IMR-90 (cell line): ENCODE results near the gene NOTCH2. TPM values are rescaled to one million over a fixed set of nuclear protein-coding genes. Genes with fewer than 3 reads are reported as not detected.

Experiments used
- ATAC-seq: fragments of 200-7000 bp; cut with Tn5 transposase; 2 replicates; pipeline ENCODE4 v1.9.1; 2020; ENCODE audit warnings: low read depth, mild to moderate bottlenecking, moderate library complexity
- BruUV-seq: library from RNA; stranded (reverse); fragments of 400-500 nt; replicated peaks from 2 replicates; lab custom pipeline; 2021; lab: Mats Ljungman, UMichigan
- CTCF ChIA-PET: fragments of 300-600 bp; formaldehyde crosslinking; extraction: SDS; loops from one replicate; lab custom pipeline; 2021; ENCODE audit warnings: antibody characterized with exemption; lab: Yijun Ruan, JAX
- POLR2A ChIA-PET: fragments of 300-600 bp; sonication (Branson Sonifier 250); formaldehyde crosslinking; loops from one replicate; lab custom pipeline; 2022; ENCODE audit warnings: antibody characterized with exemption; ENCODE audit not compliant: unreplicated experiment; lab: Charles Lee
- DNase-seq: peaks from one replicate; pipeline ENCODE4 v3.0.0; 2013
- H2AFZ ChIP-seq: replicated peaks from 2 replicates; pipeline ENCODE3; 2013; ENCODE audit warnings: low read length, mild to moderate bottlenecking; ENCODE audit not compliant: poor library complexity
- H2AK5ac ChIP-seq: 2 replicates; pipeline ENCODE4 v1.6.1; 2013; ENCODE audit warnings: low read depth, low read length, inconsistent platforms
- H2AK9ac ChIP-seq: replicated peaks from 2 replicates; pipeline ENCODE3; 2013; ENCODE audit warnings: mild to moderate bottlenecking, low read depth, low read length, moderate library complexity; ENCODE audit not compliant: poor library complexity
- H2BK120ac ChIP-seq: 2 replicates; pipeline ENCODE4 v1.6.1; 2013; ENCODE audit warnings: low read depth, low read length, inconsistent platforms
- H2BK15ac ChIP-seq: 3 replicates; pipeline ENCODE4 v1.6.1; 2013; ENCODE audit warnings: low read depth, low read length, inconsistent platforms
- H2BK20ac ChIP-seq: 2 replicates; pipeline ENCODE4 v1.6.1; 2013; ENCODE audit warnings: low read depth, mild to moderate bottlenecking, inconsistent platforms, low read length, moderate library complexity
- H2BK5ac ChIP-seq: 2 replicates; pipeline ENCODE4 v1.6.1; 2013; ENCODE audit warnings: mild to moderate bottlenecking, low read depth, low read length, inconsistent platforms; ENCODE audit not compliant: poor library complexity, severe bottlenecking
- H3K14ac ChIP-seq: replicated peaks from 2 replicates; pipeline ENCODE4 v1.6.1; 2013; ENCODE audit warnings: low read depth, low read length, inconsistent platforms
- H3K18ac ChIP-seq: 2 replicates; pipeline ENCODE4 v1.6.1; 2013; ENCODE audit warnings: low read depth, low read length, control low read depth
- H3K23ac ChIP-seq: 2 replicates; pipeline ENCODE4 v1.6.1; 2013; ENCODE audit warnings: low read depth, low read length, inconsistent platforms
- H3K27ac ChIP-seq: 2 replicates; pipeline ENCODE4 v1.5.1; 2013; ENCODE audit warnings: mild to moderate bottlenecking, control low read depth, low read length; ENCODE audit not compliant: insufficient read depth
- H3K27me3 ChIP-seq: 2 replicates; pipeline ENCODE4 v1.6.1; 2013; ENCODE audit warnings: low read length; ENCODE audit not compliant: control insufficient read depth, insufficient read depth
- H3K36me3 ChIP-seq: 2 replicates; pipeline ENCODE4 v1.6.1; 2013; ENCODE audit warnings: low read length, mixed read lengths; ENCODE audit not compliant: control insufficient read depth, insufficient read depth
- H3K4ac ChIP-seq: 2 replicates; pipeline ENCODE4 v1.6.1; 2013; ENCODE audit warnings: low read depth, low read length, inconsistent platforms
- H3K4me1 ChIP-seq: 2 replicates; pipeline ENCODE4 v1.6.1; 2013; ENCODE audit warnings: low read length, mixed read lengths; ENCODE audit not compliant: control insufficient read depth, insufficient read depth
- H3K4me2 ChIP-seq: 2 replicates; pipeline ENCODE4 v1.6.1; 2013; ENCODE audit warnings: low read depth, mild to moderate bottlenecking, control low read depth, low read length, moderate library complexity
- H3K4me3 ChIP-seq: 2 replicates; pipeline ENCODE4 v1.5.1; 2013; ENCODE audit warnings: low read depth, mild to moderate bottlenecking, control low read depth, low read length, moderate library complexity; ENCODE audit not compliant: insufficient read depth
- H3K56ac ChIP-seq: 2 replicates; pipeline ENCODE4 v1.6.1; 2013; ENCODE audit warnings: low read length, inconsistent platforms; ENCODE audit not compliant: insufficient read depth; ENCODE audit errors: extremely low read depth
- H3K79me1 ChIP-seq, 2 experiments: 2 replicates each; pipeline ENCODE4 v1.6.1; 2013; ENCODE audit warnings: low read length in 2 of 2, inconsistent platforms in 1 of 2, low read depth in 1 of 2
- H3K9ac ChIP-seq: 2 replicates; pipeline ENCODE4 v1.6.1; 2013; ENCODE audit warnings: low read depth, low read length, control low read depth
- H3K9me1 ChIP-seq: 2 replicates; pipeline ENCODE4 v1.6.1; 2013; ENCODE audit warnings: low read length, inconsistent platforms; ENCODE audit not compliant: insufficient read depth
- H3K9me3 ChIP-seq: 2 replicates; pipeline ENCODE4 v1.6.1; 2013; ENCODE audit warnings: low read length; ENCODE audit not compliant: control insufficient read depth, insufficient read depth
- H4K20me1 ChIP-seq: 2 replicates; pipeline ENCODE4 v1.6.1; 2013; ENCODE audit warnings: low read length, inconsistent platforms; ENCODE audit not compliant: insufficient read depth
- H4K5ac ChIP-seq: 2 replicates; pipeline ENCODE4 v1.6.1; 2013; ENCODE audit warnings: mild to moderate bottlenecking, low read depth, low read length, control low read depth
- H4K8ac ChIP-seq, 2 experiments: 2 replicates each; pipeline ENCODE4 v1.6.1; 2013; ENCODE audit warnings: low read depth in 2 of 2, low read length in 2 of 2, control low read depth in 1 of 2, inconsistent platforms in 1 of 2
- H4K91ac ChIP-seq: 2 replicates; pipeline ENCODE4 v1.6.1; 2013; ENCODE audit warnings: low read depth, low read length, inconsistent platforms; ENCODE audit not compliant: insufficient read depth
- CEBPB ChIP-seq: IDR thresholded peaks from 2 replicates; pipeline ENCODE4 v1.6.1; 2012; ENCODE audit warnings: low read depth, low read length, improper control_type of control experiment
- MAFK ChIP-seq: IDR thresholded peaks from 2 replicates; pipeline ENCODE4 v1.6.1; 2012; ENCODE audit warnings: low read depth, low read length, improper control_type of control experiment
- WGBS, 2 experiments: methylation state at CpG; one replicate each; pipeline versions ENCODE4 v1.1.5 to v1.1.7; 2013; ENCODE audit warnings: missing lambda C conversion rate in 2 of 2; ENCODE audit not compliant: insufficient read length in 1 of 2; ENCODE audit errors: extremely low coverage in 2 of 2; 5-methylcytosine and 5-hydroxymethylcytosine counted together
- dilution Hi-C: fragments of 300-500 bp; cut with HindIII; formaldehyde crosslinking; loops from one replicate; pipeline ENCODE4 v1.14.3; 2018; ENCODE audit warnings: low sequenced_read_pairs; ENCODE audit not compliant: unreplicated experiment
- in situ Hi-C: fragments of 300-500 bp; cut with MboI; formaldehyde crosslinking; loops from 3 replicates; pipeline ENCODE4 v1.14.3; 2019; ENCODE audit warnings: low sequenced_read_pairs, inconsistent platforms, mixed read lengths
- intact Hi-C: fragments of 100-400 bp; cut with micrococcal nuclease; formaldehyde crosslinking; loops from 2 replicates; pipeline ENCODE4 v1.10.0; 2022
- polyA plus RNA-seq, 3 experiments: library from polyadenylated mRNA; depleted of rRNA; stranded (reverse); fragments of >200 nt; gene quantifications; 2 replicates each; pipeline ENCODE4 v1.2.3, GENCODE V29; 2012; ENCODE audit warnings: low replicate concordance in 1 of 3
- total RNA-seq: library from RNA; depleted of rRNA; stranded (reverse); fragments of >200 nt; gene quantifications from 2 replicates; pipeline ENCODE4 v1.2.3, GENCODE V29; 2012

Gene NOTCH2
- total and polyA plus RNA-seq, 2 of the 4 experiments (the other 2 are of a cell fraction), result 40.4 to 131 TPM

- dilution Hi-C loops (no loop called here), in situ Hi-C loops (no loop called here), intact Hi-C loops (no loop called here)
- no peak overlapping the region for H3K27ac ChIP-seq
- H3K4me3 ChIP-seq, result no peak overlapping the region
- no CpG with 5 or more reads among the region's 2 CpGs for WGBS, 2 experiments
- H3K27me3 ChIP-seq, result no peaks in the 10 kb centered on the region
- H3K9me3 ChIP-seq, result no peaks in the 10 kb centered on the region
- H3K56ac ChIP-seq, result no peak overlapping the region
- H4K8ac ChIP-seq, result no peak overlapping the region
- no peak overlapping the region for H3K14ac ChIP-seq
- peaks cover 30% of the 10 kb centered on the region for H3K36me3 ChIP-seq
- no peak overlapping the region for H2BK120ac ChIP-seq
- ATAC-seq, result no peak
- H3K9me1 ChIP-seq, result peaks cover 14% of the 10 kb centered on the region; the same call in 1 of the 2 replicates
- H2BK5ac ChIP-seq, result no peak overlapping the region
- H3K4ac ChIP-seq, result no peak overlapping the region
- no peak overlapping the region for H4K5ac ChIP-seq
- H2AK9ac ChIP-seq, result no peak overlapping the region
- H2AK5ac ChIP-seq, result no peak overlapping the region
- H3K23ac ChIP-seq, result no peak overlapping the region
- no peak for DNase-seq
- H3K79me1 ChIP-seq, result peaks cover 0 to 17% of the 10 kb centered on the region in 2 experiments; a peak in 2 of 4 replicates
- H2AFZ ChIP-seq, result no peak overlapping the region
- no peak overlapping the region for H4K91ac ChIP-seq
- TF ChIP-seq CEBPB (no peak), MAFK (peak; percentile 84)
- H4K20me1 ChIP-seq, result no peaks in the 10 kb centered on the region
- H3K18ac ChIP-seq, result no peak overlapping the region
- ChIA-PET CTCF (interaction anchor here (0.7 kb wide), 1 partner anchor 16 kb away, joined by 4 read pairs; no protein-coding TSS in a partner anchor), POLR2A (no interaction called here)
- no TSS peak for BruUV-seq
- no peak overlapping the region for H2BK20ac ChIP-seq
- no peak overlapping the region for H3K9ac ChIP-seq
- H3K4me1 ChIP-seq, result no peaks in the 10 kb centered on the region
- no peak overlapping the region for H3K4me2 ChIP-seq
- H2BK15ac ChIP-seq, result no peak overlapping the region
Measured at GRCh38 chr1:119911775-119912174, 157.7 kb downstream of the NOTCH2 start.
